ENCODE data around the gene SLU7. TPM values are rescaled to one million over a fixed set of nuclear protein-coding genes. Genes with fewer than 3 reads are reported as not detected.

SLU7 gene
- total and polyA plus RNA-seq, 9 of the 15 experiments (the other 6 are each of a cell fraction or from before 2014, with no cell fraction given): 42.1 to 65.7 (median 54.8) TPM

- TF ChIP-seq CUX1 (CRISPR knock-in tag; IDR thresholded peaks at IDR 0.05) (no peak), NR1H2 (CRISPR knock-in tag; IDR thresholded peaks at IDR 0.05) (no peak), ZBTB12 (CRISPR knock-in tag; IDR thresholded peaks at IDR 0.05) (no peak), SP1 (CRISPR knock-in tag; IDR thresholded peaks at IDR 0.05) (no peak), RERE (CRISPR knock-in tag; IDR thresholded peaks at IDR 0.05; ENCODE audit: borderline replicate concordance) (no peak), ZNF740 (CRISPR knock-in tag; IDR thresholded peaks at IDR 0.05) (no peak), ZNF740 (tag; IDR thresholded peaks at IDR 0.05) (no peak), HEY1 (CRISPR knock-in tag; IDR thresholded peaks at IDR 0.05; ENCODE audit: borderline replicate concordance) (no peak), ZC3H11A (IDR thresholded peaks at IDR 0.05; ENCODE audit: low read depth, low read length) (no peak), CBFB (CRISPR knock-in tag; IDR thresholded peaks at IDR 0.05) (no peak), NR0B1 (IDR thresholded peaks at IDR 0.05; ENCODE audit: partially characterized antibody) (no peak)
Observed at GRCh38 chr5:160354666-160355065, 64.2 kb downstream of the SLU7 start (continued).
